Spleen (tissue), 11 donors: ENCODE data around the gene TBC1D16. TPM values are rescaled to one million over a fixed set of nuclear protein-coding genes. Genes with fewer than 3 reads are reported as not detected.
"Not testable (repeated sequence)": the region's sequence is repeated elsewhere in the genome, so short reads cannot be mapped to it uniquely, and the experiment has no call there.

ENCODE experiments used
- DNase-seq: peaks from one replicate; pipeline ENCODE4 v3.0.0-alpha.2; 2020
- H3K27ac ChIP-seq, 8 donors: fragments of 200-600 bp; sonication (generic) in 7 of 8; 1 replicate in 4 of 8; 2 replicates in 4 of 8; pipeline versions ENCODE4 v1.5.0 to v1.8.0; 2016 to 2021; ENCODE audit warnings: inconsistent platforms in 4 of 8, mild to moderate bottlenecking in 4 of 8, moderate library complexity in 1 of 8
- H3K27me3 ChIP-seq, 7 donors: fragments of 200-600 bp; sonication (generic) in 6 of 7; replicated peaks in 1 of 7; 1 replicate in 4 of 7; 2 replicates in 3 of 7; pipeline versions ENCODE4 v1.5.0 to v1.8.0; 2016 to 2021; ENCODE audit warnings: inconsistent platforms in 3 of 7, mild to moderate bottlenecking in 1 of 7
- H3K36me3 ChIP-seq, 6 donors: fragments of 200-600 bp; sonication (generic) in 5 of 6; 1 replicate in 4 of 6; 2 replicates in 2 of 6; pipeline versions ENCODE4 v1.5.0 to v1.8.0; 2016 to 2021; ENCODE audit warnings: inconsistent platforms in 2 of 6
- H3K4me1 ChIP-seq, 6 donors: fragments of 200-600 bp; sonication (generic) in 5 of 6; 1 replicate in 3 of 6; 2 replicates in 3 of 6; pipeline versions ENCODE4 v1.5.0 to v1.8.0; 2016 to 2021; ENCODE audit warnings: inconsistent platforms in 3 of 6
- H3K4me3 ChIP-seq, 8 donors: fragments of 200-600 bp; sonication (generic) in 7 of 8; 1 replicate in 4 of 8; 2 replicates in 4 of 8; pipeline versions ENCODE4 v1.5.0 to v1.8.0; 2016 to 2021; ENCODE audit warnings: inconsistent platforms in 4 of 8, mild to moderate bottlenecking in 4 of 8, moderate library complexity in 2 of 8
- H3K9me3 ChIP-seq, 8 donors: fragments of 200-600 bp; sonication (generic) in 7 of 8; 1 replicate in 4 of 8; 2 replicates in 4 of 8; pipeline versions ENCODE4 v1.5.0 to v1.8.0; 2016 to 2021; ENCODE audit warnings: inconsistent platforms in 4 of 8
- CTCF ChIP-seq, 11 experiments: fragments of 200-600 bp in 7 of 11; fragments of 450-650 bp in 4 of 11; sonication (generic) in 4 of 11; IDR thresholded peaks in 8 of 11; conservative IDR thresholded peaks in 3 of 11; 1 replicate in 7 of 11; 2 replicates in 4 of 11; pipeline versions ENCODE4 v1.4.0 to v1.8.0; 2016 to 2021; ENCODE audit warnings: antibody characterized with exemption in 11 of 11, inconsistent platforms in 4 of 11, mild to moderate bottlenecking in 1 of 11
- POLR2A ChIP-seq, 3 donors: fragments of 450-650 bp; IDR thresholded peaks; one replicate each; pipeline ENCODE4 v1.5.1; 2017; ENCODE audit warnings: antibody characterized with exemption in 3 of 3, mild to moderate bottlenecking in 1 of 3
- POLR2AphosphoS5 ChIP-seq, 3 donors: sonication (generic); formaldehyde crosslinking; IDR thresholded peaks; one replicate each; pipeline ENCODE4 v1.5.1; 2017; ENCODE audit warnings: antibody characterized with exemption in 3 of 3
- WGBS, 5 donors: extraction: QIAGEN DNeasy Blood & Tissue Kit in 3 of 5; methylation state at CpG; one replicate each; pipeline versions ENCODE4 v1.1.5 to v1.1.7; 2013 to 2018; 5-methylcytosine and 5-hydroxymethylcytosine counted together
- intact Hi-C: fragments of 100-400 bp; cut with DNase I; formaldehyde crosslinking; loops from one replicate; pipeline ENCODE4 v1.15.0; 2023; ENCODE audit warnings: low total_unique reads
- polyA plus RNA-seq, 3 donors: library from polyadenylated mRNA; stranded (reverse); fragments of 200-250 nt; gene quantifications; one replicate each; pipeline ENCODE4 v1.2.1, GENCODE V29; 2013
- total RNA-seq, 7 donors: library from RNA; depleted of rRNA in 3 of 7; stranded (reverse); fragments of >200 nt in 3 of 7; fragmentation: NEBNext Ultra II Directional in 4 of 7; extraction: Animal tissue kit (Norgen Biotek cat#: 25700) in 4 of 7; gene quantifications; one replicate each; pipeline versions ENCODE4 v1.1.0 to v1.2.1, GENCODE V29; 2016 to 2021
- donor health status: healthy with polysubstance abuse.
- donor health status: DM: no; HTN: no; CAD: no; lungs with moderate emphysema.
- donor health status: DM: no; HTN: no; CAD: no.
- donor health status: Bipolar disorder and iron deficiency.
- donor health status: healthy.
- donor health status: DM: no; HTN: no; CAD: no.
- donor health status: DM: yes; HTN: yes; CAD: no.

TBC1D16 gene
- total and polyA plus RNA-seq, 10 donors, result 1.3 to 33.6 (median 15.7) TPM

GRCh38 chr17:79968116-79968515 is 67.6 kb downstream of the TBC1D16 start:
- no peaks in the 10 kb centered on the region for H3K4me1 ChIP-seq
- H3K36me3 ChIP-seq, result peaks cover 0 to 14% (median 0%) of the 10 kb centered on the region in 6 donors
- 92 to 97% (median 96%) methylated on average over 5 of the region's 5 CpGs for WGBS, 5 donors
- intact Hi-C loops, result no loop called here
- TF ChIP-seq CTCF (IDR thresholded peaks at IDR 0.05 in 8 of 11, conservative IDR thresholded peaks at IDR 0.05 in 3 of 11) (no peak), POLR2A (IDR thresholded peaks at IDR 0.05) (no peak), POLR2AphosphoS5 (IDR thresholded peaks at IDR 0.05) (no peak)
- H3K4me3 ChIP-seq, result no peak overlapping the region
- H3K27me3 ChIP-seq, result no peaks in the 10 kb centered on the region
- no peak overlapping the region for H3K27ac ChIP-seq
- DNase-seq, result no peak
- no peaks in the 10 kb centered on the region for H3K9me3 ChIP-seq

GRCh38 chr17:79966681-79967080 is 69.0 kb downstream of the TBC1D16 start:
- intact Hi-C loops, result no loop called here
- TF ChIP-seq CTCF (IDR thresholded peaks at IDR 0.05 in 8 of 11, conservative IDR thresholded peaks at IDR 0.05 in 3 of 11) (no peak), POLR2AphosphoS5 (IDR thresholded peaks at IDR 0.05) (no peak), POLR2A (IDR thresholded peaks at IDR 0.05) (no peak)
- H3K27me3 ChIP-seq, result no peaks in the 10 kb centered on the region
- no peak overlapping the region for H3K27ac ChIP-seq
- no peak overlapping the region for H3K4me3 ChIP-seq
- no peaks in the 10 kb centered on the region for H3K4me1 ChIP-seq
- WGBS, 5 donors, result 51 to 62% (median 56%) methylated on average over 3 of the region's 3 CpGs
- H3K36me3 ChIP-seq, result peaks cover 0 to 4% (median 0%) of the 10 kb centered on the region in 6 donors
- no peak for DNase-seq
- H3K9me3 ChIP-seq, result no peaks in the 10 kb centered on the region

GRCh38 chr17:79965806-79966205 is 69.9 kb downstream of the TBC1D16 start:
- no peak for TF ChIP-seq POLR2AphosphoS5 (IDR thresholded peaks at IDR 0.05)
- TF ChIP-seq CTCF (IDR thresholded peaks at IDR 0.05 in 8 of 11, conservative IDR thresholded peaks at IDR 0.05 in 3 of 11), result no peak
- no peak for TF ChIP-seq POLR2A (IDR thresholded peaks at IDR 0.05)

GRCh38 chr17:79962467-79962866 is 73.2 kb downstream of the TBC1D16 start:
- H3K27me3 ChIP-seq, H3K9me3 ChIP-seq, DNase-seq, H3K4me1 ChIP-seq, H3K36me3 ChIP-seq, H3K27ac ChIP-seq, intact Hi-C loops, H3K4me3 ChIP-seq: not testable (repeated sequence)
- WGBS, 5 donors, result 82 to 97% (median 95%) methylated on average over 6 of the region's 6 CpGs

More at GRCh38 chr17:79965806-79966205, 69.9 kb downstream of the TBC1D16 start:
- no peaks in the 10 kb centered on the region for H3K36me3 ChIP-seq
- intact Hi-C loops, result no loop called here
- H3K4me1 ChIP-seq, result no peaks in the 10 kb centered on the region
- no peak overlapping the region for H3K4me3 ChIP-seq
- no peaks in the 10 kb centered on the region for H3K27me3 ChIP-seq
- no peak overlapping the region for H3K27ac ChIP-seq
- 81 to 95% (median 83%) methylated on average over 6 of the region's 6 CpGs for WGBS, 5 donors
- peaks cover 0 to 7% (median 0%) of the 10 kb centered on the region in 8 donors for H3K9me3 ChIP-seq
- no peak for DNase-seq

GRCh38 chr17:79961567-79961966 is 74.1 kb downstream of the TBC1D16 start:
- H3K27me3 ChIP-seq, H3K4me1 ChIP-seq, H3K27ac ChIP-seq, H3K4me3 ChIP-seq, H3K36me3 ChIP-seq, H3K9me3 ChIP-seq, intact Hi-C loops, DNase-seq: not testable (repeated sequence)
- 95 to 97% (median 96%) methylated on average over 9 of the region's 9 CpGs for WGBS, 5 donors
